K562 (cell line): ENCODE results near the gene AP2A2. TPM values are rescaled to one million over a fixed set of nuclear protein-coding genes. Genes with fewer than 3 reads are reported as not detected.

ENCODE experiments used
- ATAC-seq: fragments of 200-7000 bp; cut with Tn5 transposase; 3 replicates; pipeline ENCODE4 v1.9.1; 2020; ENCODE audit warnings: moderate library complexity
- BruUV-seq: library from RNA; stranded (reverse); fragments of 400-500 nt; replicated peaks from 2 replicates; lab custom pipeline; 2021; lab: Mats Ljungman, UMichigan
- CTCF ChIA-PET: fragments of 300-600 bp; formaldehyde crosslinking; extraction: SDS; loops from one replicate; lab custom pipeline; 2021; ENCODE audit warnings: low intra/inter-chr PET ratio; lab: Yijun Ruan, JAX
- POLR2A ChIA-PET: fragments of 300-600, 350-650 bp; sonication (Branson Sonifier 250); formaldehyde crosslinking; extraction: SDS; loops from one replicate; lab custom pipeline; 2021; ENCODE audit warnings: antibody characterized with exemption, inconsistent platforms; lab: Yijun Ruan, JAX
- DNase-seq, 4 experiments: peaks; one replicate each; pipeline versions ENCODE4 v3.0.0 to v3.0.0-alpha.2; 2011 to 2018; ENCODE audit warnings: low spot score in 3 of 4, mixed read lengths in 3 of 4; ENCODE audit errors: extremely low read depth in 1 of 4
- FAIRE-seq: peaks from 2 replicates; lab custom pipeline; 2011; peaks lifted over from hg19 to GRCh38; lab: Jason Lieb, UNC
- H2AFZ ChIP-seq: 2 replicates; pipeline ENCODE4 v1.6.0; 2011; ENCODE audit warnings: low read depth, low read length, control low read depth, inconsistent platforms
- H3K27ac ChIP-seq: fragments of 200-600 bp; 3 replicates; pipeline ENCODE4 v1.8.0; 2011; ENCODE audit warnings: low read depth, mild to moderate bottlenecking, control low read depth, inconsistent platforms, low read length, moderate library complexity, mixed read lengths; ENCODE audit errors: extremely low read depth
- H3K27me3 ChIP-seq, 2 experiments: fragments of 300-600 bp in 1 of 2; 2 replicates in 1 of 2; 3 replicates in 1 of 2; pipeline versions ENCODE4 v1.6.0 to v1.8.0; 2011; ENCODE audit warnings: inconsistent platforms in 2 of 2, low read length in 2 of 2, mild to moderate bottlenecking in 1 of 2, mixed read lengths in 1 of 2, moderate library complexity in 1 of 2; ENCODE audit not compliant: control insufficient read depth in 2 of 2, insufficient read depth in 2 of 2
- H3K36me3 ChIP-seq: fragments of 300-600 bp; 3 replicates; pipeline ENCODE4 v1.8.0; 2011; ENCODE audit warnings: mild to moderate bottlenecking, low read length, inconsistent platforms; ENCODE audit not compliant: control insufficient read depth, insufficient read depth
- H3K4me1 ChIP-seq, 2 experiments: fragments of 200-600 bp in 1 of 2; replicated peaks in 1 of 2; 2 replicates in 1 of 2; 3 replicates in 1 of 2; pipeline versions ENCODE4 v1.5.1 to v1.8.0; 2011; ENCODE audit warnings: inconsistent platforms in 2 of 2, low read length in 2 of 2, mild to moderate bottlenecking in 1 of 2, mixed read lengths in 1 of 2, moderate library complexity in 1 of 2; ENCODE audit not compliant: control insufficient read depth in 2 of 2, insufficient read depth in 2 of 2
- H3K4me2 ChIP-seq: 2 replicates; pipeline ENCODE4 v1.6.1; 2011; ENCODE audit warnings: low read length, control low read depth, inconsistent platforms, mixed read lengths; ENCODE audit not compliant: insufficient read depth
- H3K4me3 ChIP-seq: fragments of 200-600 bp; sonication (generic), shearing (Covaris generic); 2 replicates; pipeline ENCODE4 v1.5.1; 2016; ENCODE audit warnings: control low read depth, inconsistent platforms
- H3K79me2 ChIP-seq: fragments of 200-600 bp; 3 replicates; pipeline ENCODE4 v1.8.0; 2011; ENCODE audit warnings: low read length, inconsistent platforms; ENCODE audit not compliant: control insufficient read depth, insufficient read depth
- H3K9ac ChIP-seq, 2 experiments: 2 replicates each; pipeline versions ENCODE4 v1.6.0 to v1.6.1; 2011; ENCODE audit warnings: low read depth in 2 of 2, low read length in 2 of 2, control low read depth in 1 of 2, inconsistent platforms in 1 of 2, mild to moderate bottlenecking in 1 of 2, mixed read lengths in 1 of 2; ENCODE audit not compliant: insufficient read depth in 1 of 2
- H3K9me1 ChIP-seq: one replicate; pipeline ENCODE4 v1.6.0; 2011; ENCODE audit warnings: inconsistent platforms, mild to moderate bottlenecking, low read length, moderate library complexity; ENCODE audit not compliant: control insufficient read depth, insufficient read depth
- H3K9me3 ChIP-seq: replicated peaks from 2 replicates; pipeline ENCODE4 v1.5.1; 2011; ENCODE audit warnings: low read depth, low read length, inconsistent platforms; ENCODE audit not compliant: control insufficient read depth, insufficient read depth
- H4K20me1 ChIP-seq: replicated peaks from 2 replicates; pipeline ENCODE4 v1.6.1; 2011; ENCODE audit warnings: low read length, inconsistent platforms, mixed read lengths; ENCODE audit not compliant: control insufficient read depth, insufficient read depth
- GMEB1 ChIP-seq: fragments of 250-450 bp; sonication (Bioruptor Pico); IDR thresholded peaks from 2 replicates; pipeline ENCODE4 v1.4.0; 2020; ENCODE audit warnings: mild to moderate bottlenecking
- IRF1 ChIP-seq: sonication (generic); formaldehyde crosslinking; IDR thresholded peaks from 2 replicates; pipeline ENCODE4 v1.8.0; 2022; ENCODE audit warnings: missing genetic modification reagents, mild to moderate bottlenecking, borderline replicate concordance
- WGBS: fragments of 100-300 bp; shearing (Covaris generic); methylation state at CpG from one replicate; pipeline ENCODE4 v1.1.6; 2016; ENCODE audit warnings: low coverage, mixed read lengths; ENCODE audit not compliant: insufficient coverage; ENCODE audit errors: missing lambda C conversion rate; 5-methylcytosine and 5-hydroxymethylcytosine counted together
- in situ Hi-C: fragments of 300-500 bp; cut with MboI; formaldehyde crosslinking; loops from 4 replicates; pipeline ENCODE4 v1.15.0; 2018; ENCODE audit warnings: inconsistent platforms, mixed read lengths
- intact Hi-C: fragments of 100-400 bp; cut with micrococcal nuclease; formaldehyde crosslinking; loops from 2 replicates; pipeline ENCODE4 v1.14.2; 2022
- polyA plus RNA-seq, 8 experiments: library from polyadenylated mRNA; depleted of rRNA in 4 of 8; stranded (reverse) in 5 of 8; unstranded in 3 of 8; fragments of >200 nt; fragmentation: Nextera tagmentation in 2 of 8; fragmentation: Illumina TruSeq in 1 of 8; extraction: Ambion mirVana in 2 of 8; extraction: Trizol in 1 of 8; gene quantifications; 2 replicates each; pipeline versions ENCODE4 v1.2.1 to v1.2.3, GENCODE V29; 2011 to 2014; ENCODE audit warnings: inconsistent platforms in 1 of 8, missing spikeins in 1 of 8
- total RNA-seq, 7 experiments: library from RNA; depleted of rRNA in 6 of 7; stranded (reverse); fragments of >200 nt in 6 of 7; fragmentation: Illumina TruSeq in 2 of 7; extraction: Trizol in 2 of 7; gene quantifications; 2 replicates each; pipeline versions ENCODE4 v1.2.1 to v1.2.3, GENCODE V29; 2011 to 2021; ENCODE audit warnings: low replicate concordance in 1 of 7
- TF ChIP-seq, protein P1 (sequence below): fragments of 250-450 bp; sonication (Bioruptor Pico); IDR thresholded peaks from 2 replicates; pipeline ENCODE4 v1.5.0; 2021
- TF ChIP-seq, protein P2 (sequence below): sonication (generic); formaldehyde crosslinking; IDR thresholded peaks from 2 replicates; pipeline ENCODE4 v1.5.0; 2020; ENCODE audit warnings: missing genetic modification reagents
- TF ChIP-seq, protein P3 (sequence below): sonication (generic); formaldehyde crosslinking; IDR thresholded peaks from 2 replicates; pipeline ENCODE4 v1.8.1; 2023; ENCODE audit warnings: mild to moderate bottlenecking, missing genetic modification reagents
- TF ChIP-seq, protein P4 (sequence below): fragments of 450-650 bp; formaldehyde crosslinking; IDR thresholded peaks from 2 replicates; pipeline ENCODE4 v1.4.0; 2020; ENCODE audit warnings: mild to moderate bottlenecking, mixed read lengths

The AP2A2 gene
- total and polyA plus RNA-seq, 9 of the 15 experiments (the other 6 are each of a cell fraction or from before 2014, with no cell fraction given) = 0.69 to 41.7 (median 15.2) TPM

- TF ChIP-seq, protein P1, sequence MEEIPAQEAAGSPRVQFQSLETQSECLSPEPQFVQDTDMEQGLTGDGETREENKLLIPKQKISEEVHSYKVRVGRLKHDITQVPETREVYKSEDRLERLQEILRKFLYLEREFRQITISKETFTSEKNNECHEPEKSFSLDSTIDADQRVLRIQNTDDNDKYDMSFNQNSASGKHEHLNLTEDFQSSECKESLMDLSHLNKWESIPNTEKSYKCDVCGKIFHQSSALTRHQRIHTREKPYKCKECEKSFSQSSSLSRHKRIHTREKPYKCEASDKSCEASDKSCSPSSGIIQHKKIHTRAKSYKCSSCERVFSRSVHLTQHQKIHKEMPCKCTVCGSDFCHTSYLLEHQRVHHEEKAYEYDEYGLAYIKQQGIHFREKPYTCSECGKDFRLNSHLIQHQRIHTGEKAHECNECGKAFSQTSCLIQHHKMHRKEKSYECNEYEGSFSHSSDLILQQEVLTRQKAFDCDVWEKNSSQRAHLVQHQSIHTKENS (CRISPR knock-in tag) = no peak
- TF ChIP-seq, protein P2, sequence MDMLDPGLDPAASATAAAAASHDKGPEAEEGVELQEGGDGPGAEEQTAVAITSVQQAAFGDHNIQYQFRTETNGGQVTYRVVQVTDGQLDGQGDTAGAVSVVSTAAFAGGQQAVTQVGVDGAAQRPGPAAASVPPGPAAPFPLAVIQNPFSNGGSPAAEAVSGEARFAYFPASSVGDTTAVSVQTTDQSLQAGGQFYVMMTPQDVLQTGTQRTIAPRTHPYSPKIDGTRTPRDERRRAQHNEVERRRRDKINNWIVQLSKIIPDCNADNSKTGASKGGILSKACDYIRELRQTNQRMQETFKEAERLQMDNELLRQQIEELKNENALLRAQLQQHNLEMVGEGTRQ (CRISPR knock-in tag) = no peak
- TF ChIP-seq IRF1 (CRISPR knock-in tag) (no peak), GMEB1 (no peak)
Measured at GRCh38 chr11:959027-959426, 33.4 kb downstream of the AP2A2 start (continued).

DNA sequence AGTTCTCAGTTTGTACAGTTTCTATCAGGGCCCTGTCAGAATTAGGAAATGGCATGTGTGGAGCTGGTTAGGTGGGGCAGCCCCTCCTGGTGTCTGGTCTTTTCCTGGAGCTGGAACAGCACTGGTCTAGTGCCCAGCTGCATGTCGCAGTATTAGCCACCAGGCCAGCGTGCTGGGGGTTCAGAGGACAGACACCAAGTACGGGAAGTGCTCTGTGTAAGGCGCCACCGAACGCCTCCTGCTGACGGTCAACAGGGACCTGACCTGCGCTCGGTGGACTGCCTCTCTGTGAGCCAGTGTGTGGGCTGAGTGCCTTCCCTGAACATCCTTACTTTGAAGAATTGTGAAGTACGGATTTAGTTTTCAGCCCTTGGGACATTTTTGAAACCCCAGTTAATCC lies 33.9 kb downstream of the AP2A2 start:
- in situ Hi-C loops = no loop called here
- WGBS = 91% methylated on average over 7 of the region's 10 CpGs
- POLR2A ChIA-PET = no interaction called here
- TF ChIP-seq, protein P3, sequence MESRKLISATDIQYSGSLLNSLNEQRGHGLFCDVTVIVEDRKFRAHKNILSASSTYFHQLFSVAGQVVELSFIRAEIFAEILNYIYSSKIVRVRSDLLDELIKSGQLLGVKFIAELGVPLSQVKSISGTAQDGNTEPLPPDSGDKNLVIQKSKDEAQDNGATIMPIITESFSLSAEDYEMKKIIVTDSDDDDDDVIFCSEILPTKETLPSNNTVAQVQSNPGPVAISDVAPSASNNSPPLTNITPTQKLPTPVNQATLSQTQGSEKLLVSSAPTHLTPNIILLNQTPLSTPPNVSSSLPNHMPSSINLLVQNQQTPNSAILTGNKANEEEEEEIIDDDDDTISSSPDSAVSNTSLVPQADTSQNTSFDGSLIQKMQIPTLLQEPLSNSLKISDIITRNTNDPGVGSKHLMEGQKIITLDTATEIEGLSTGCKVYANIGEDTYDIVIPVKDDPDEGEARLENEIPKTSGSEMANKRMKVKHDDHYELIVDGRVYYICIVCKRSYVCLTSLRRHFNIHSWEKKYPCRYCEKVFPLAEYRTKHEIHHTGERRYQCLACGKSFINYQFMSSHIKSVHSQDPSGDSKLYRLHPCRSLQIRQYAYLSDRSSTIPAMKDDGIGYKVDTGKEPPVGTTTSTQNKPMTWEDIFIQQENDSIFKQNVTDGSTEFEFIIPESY (CRISPR knock-in tag) = 0 out of 2 replicates have a peak, but pooled peaks have one; percentile 29
- TF ChIP-seq, protein P4, sequence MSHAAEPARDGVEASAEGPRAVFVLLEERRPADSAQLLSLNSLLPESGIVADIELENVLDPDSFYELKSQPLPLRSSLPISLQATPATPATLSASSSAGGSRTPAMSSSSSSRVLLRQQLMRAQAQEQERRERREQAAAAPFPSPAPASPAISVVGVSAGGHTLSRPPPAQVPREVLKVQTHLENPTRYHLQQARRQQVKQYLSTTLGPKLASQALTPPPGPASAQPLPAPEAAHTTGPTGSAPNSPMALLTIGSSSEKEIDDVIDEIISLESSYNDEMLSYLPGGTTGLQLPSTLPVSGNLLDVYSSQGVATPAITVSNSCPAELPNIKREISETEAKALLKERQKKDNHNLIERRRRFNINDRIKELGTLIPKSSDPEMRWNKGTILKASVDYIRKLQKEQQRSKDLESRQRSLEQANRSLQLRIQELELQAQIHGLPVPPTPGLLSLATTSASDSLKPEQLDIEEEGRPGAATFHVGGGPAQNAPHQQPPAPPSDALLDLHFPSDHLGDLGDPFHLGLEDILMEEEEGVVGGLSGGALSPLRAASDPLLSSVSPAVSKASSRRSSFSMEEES (CRISPR knock-in tag) = no peak
- no peaks in the 10 kb centered on the region for H4K20me1 ChIP-seq
- no peak for FAIRE-seq
- no TSS peak for BruUV-seq
- no peak overlapping the region for H3K27ac ChIP-seq
- H3K9me3 ChIP-seq = no peaks in the 10 kb centered on the region; the same call in 1 of the 2 replicates
- CTCF ChIA-PET = no interaction called here
- H3K9ac ChIP-seq = peak overlapping the region in 1 of 2 experiments; percentile 61; a peak in 1 of 4 replicates
- no peaks in the 10 kb centered on the region for H3K9me1 ChIP-seq
- H3K27me3 ChIP-seq = no peaks in the 10 kb centered on the region
- H3K4me3 ChIP-seq = no peak overlapping the region
- H3K4me2 ChIP-seq = no peak overlapping the region
- peaks cover 15% of the 10 kb centered on the region; the same call in 1 of the 3 replicates for H3K79me2 ChIP-seq
- peaks cover 23% of the 10 kb centered on the region; the same call in 2 of the 3 replicates for H3K36me3 ChIP-seq
- no peak for ATAC-seq
- no peak for DNase-seq
- no peak overlapping the region for H2AFZ ChIP-seq
- peaks cover 0 to 8% of the 10 kb centered on the region in 2 experiments; a peak in 2 of 5 replicates for H3K4me1 ChIP-seq
- intact Hi-C loops = no loop called here
